Measurements from ENCODE around the gene KIAA1328.

DNA sequence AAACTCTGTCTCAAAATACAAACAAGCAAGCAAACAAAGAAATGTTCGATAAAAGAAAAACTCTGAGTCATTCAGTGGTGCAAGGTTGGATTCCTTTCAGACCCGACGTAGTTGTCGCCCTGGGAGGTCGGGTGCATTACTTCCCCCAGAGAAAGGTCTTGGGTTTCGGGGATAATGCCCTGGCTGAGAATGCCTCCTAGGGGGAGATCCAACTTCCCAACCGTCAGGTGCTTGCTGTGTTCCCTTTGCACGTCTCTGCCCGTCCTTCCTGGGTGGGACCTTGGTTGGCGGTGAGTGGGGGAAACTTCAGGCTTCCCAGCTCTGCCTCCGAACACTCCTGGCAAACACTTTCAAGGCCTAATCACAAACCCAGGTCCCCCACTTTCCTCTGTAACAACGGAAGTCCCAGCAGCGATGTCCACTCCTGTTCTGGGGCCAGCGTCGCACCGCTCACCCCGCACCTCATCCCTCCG, 734 bp upstream of the KIAA1328 start:
- TF ChIP-seq, protein P1, sequence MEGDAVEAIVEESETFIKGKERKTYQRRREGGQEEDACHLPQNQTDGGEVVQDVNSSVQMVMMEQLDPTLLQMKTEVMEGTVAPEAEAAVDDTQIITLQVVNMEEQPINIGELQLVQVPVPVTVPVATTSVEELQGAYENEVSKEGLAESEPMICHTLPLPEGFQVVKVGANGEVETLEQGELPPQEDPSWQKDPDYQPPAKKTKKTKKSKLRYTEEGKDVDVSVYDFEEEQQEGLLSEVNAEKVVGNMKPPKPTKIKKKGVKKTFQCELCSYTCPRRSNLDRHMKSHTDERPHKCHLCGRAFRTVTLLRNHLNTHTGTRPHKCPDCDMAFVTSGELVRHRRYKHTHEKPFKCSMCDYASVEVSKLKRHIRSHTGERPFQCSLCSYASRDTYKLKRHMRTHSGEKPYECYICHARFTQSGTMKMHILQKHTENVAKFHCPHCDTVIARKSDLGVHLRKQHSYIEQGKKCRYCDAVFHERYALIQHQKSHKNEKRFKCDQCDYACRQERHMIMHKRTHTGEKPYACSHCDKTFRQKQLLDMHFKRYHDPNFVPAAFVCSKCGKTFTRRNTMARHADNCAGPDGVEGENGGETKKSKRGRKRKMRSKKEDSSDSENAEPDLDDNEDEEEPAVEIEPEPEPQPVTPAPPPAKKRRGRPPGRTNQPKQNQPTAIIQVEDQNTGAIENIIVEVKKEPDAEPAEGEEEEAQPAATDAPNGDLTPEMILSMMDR (IDR thresholded peaks at IDR 0.05): no peak
- TF ChIP-seq POLR2AphosphoS5 (IDR thresholded peaks at IDR 0.05; ENCODE audit: low read depth, low read length): no peak
- no peak for TF ChIP-seq SIN3A (IDR thresholded peaks at IDR 0.05; ENCODE audit: borderline replicate concordance, insufficient read depth, low read depth, low read length)
